GM06990 (cell line): Measurements from ENCODE around the gene NDUFB4.

Experiments
- DNase-seq: peaks from one replicate; pipeline ENCODE4 v3.0.0-alpha.2; 2011; ENCODE audit not compliant: insufficient read length; ENCODE audit errors: extremely low read depth
- H3K27me3 ChIP-seq: replicated peaks from 2 replicates; pipeline ENCODE4 v1.6.0; 2011; ENCODE audit warnings: low read length; ENCODE audit not compliant: control insufficient read depth, insufficient read depth
- H3K36me3 ChIP-seq: 2 replicates; pipeline ENCODE4 v1.5.1; 2011; ENCODE audit warnings: low read length; ENCODE audit not compliant: control insufficient read depth, insufficient read depth
- H3K4me3 ChIP-seq: replicated peaks from 2 replicates; pipeline ENCODE4 v1.5.1; 2011; ENCODE audit warnings: low read depth, mild to moderate bottlenecking, control low read depth, low read length
- CTCF ChIP-seq: IDR thresholded peaks from 2 replicates; pipeline ENCODE4 v1.5.1; 2011; ENCODE audit warnings: low read length, control low read depth, mild to moderate bottlenecking, inconsistent platforms; ENCODE audit not compliant: insufficient read depth, poor library complexity, severe bottlenecking

NDUFB4 gene

DNA sequence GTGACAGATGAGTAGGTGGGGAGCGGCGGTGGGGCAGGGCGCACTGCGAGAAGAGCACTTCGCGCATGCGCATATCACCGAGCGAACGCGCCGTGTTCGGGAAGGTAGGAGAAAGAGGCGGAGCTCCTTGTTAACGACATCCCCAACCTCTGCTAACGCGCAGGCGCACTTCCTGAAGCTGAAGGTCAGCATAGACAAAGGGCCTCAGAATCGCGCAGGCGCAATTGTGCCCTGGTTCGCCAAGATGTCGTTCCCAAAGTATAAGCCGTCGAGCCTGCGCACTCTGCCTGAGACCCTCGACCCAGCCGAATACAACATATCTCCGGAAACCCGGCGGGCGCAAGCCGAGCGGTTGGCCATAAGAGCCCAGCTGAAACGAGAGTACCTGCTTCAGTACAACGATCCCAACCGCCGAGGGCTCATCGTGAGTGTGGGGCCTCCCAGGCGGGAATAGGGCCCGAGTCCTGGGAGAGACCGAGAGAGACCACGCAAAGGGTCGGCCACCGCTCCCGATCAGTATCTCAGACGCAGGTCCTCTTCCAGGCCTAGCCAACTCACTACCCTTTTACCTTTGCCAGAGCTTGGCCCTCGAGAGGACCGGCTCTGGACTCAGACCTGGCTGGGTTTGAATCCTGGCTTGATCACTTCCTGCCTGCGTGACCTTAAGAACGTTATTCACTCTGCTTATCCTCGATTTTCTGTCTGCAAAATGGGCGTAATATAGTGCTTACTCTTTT lies at the start of gene NDUFB4:
Gene NDUFB4, plus strand, starts transcription at position 221 of the 737 bp plus-strand sequence. Its CDS starts 24 bp downstream, at position 245.
- DNase-seq = peak; percentile 93
- Histone ChIP-seq H3K27me3 (no peaks in the 10 kb centered on the region), H3K36me3 (peaks cover 8% of the 10 kb centered on the region), H3K4me3 (peak within 1 kb of the TSS; percentile 95)
- TF ChIP-seq CTCF = no peak

- no peak overlapping the region for H3K4me3 ChIP-seq
- no peaks in the 10 kb centered on the region for H3K27me3 ChIP-seq
- H3K36me3 ChIP-seq = no peaks in the 10 kb centered on the region
- no peak for DNase-seq
- TF ChIP-seq CTCF = no peak
Measured at GRCh38 chr3:120550546-120550945, 45.6 kb upstream of the NDUFB4 start.

- H3K27me3 ChIP-seq = no peaks in the 10 kb centered on the region
- TF ChIP-seq CTCF = no peak
- no peak for DNase-seq
- H3K4me3 ChIP-seq = no peak overlapping the region
- H3K36me3 ChIP-seq = no peaks in the 10 kb centered on the region
Measured at GRCh38 chr3:120552184-120553172, 43.7 kb upstream of the NDUFB4 start.

- no peak for TF ChIP-seq CTCF
- no peaks in the 10 kb centered on the region for H3K36me3 ChIP-seq
- DNase-seq = no peak
- H3K27me3 ChIP-seq = no peaks in the 10 kb centered on the region
- H3K4me3 ChIP-seq = no peak overlapping the region
Measured at GRCh38 chr3:120554812-120555606, 41.1 kb upstream of the NDUFB4 start.

- Histone ChIP-seq H3K36me3 (no peaks in the 10 kb centered on the region), H3K4me3 (no peak overlapping the region), H3K27me3 (no peaks in the 10 kb centered on the region)
- TF ChIP-seq CTCF = no peak
- DNase-seq = no peak
Measured at GRCh38 chr3:120555657-120556509, 40.3 kb upstream of the NDUFB4 start.
